Head of caudate nucleus (tissue), 42 donors: ENCODE results near the gene ANKRD55.
"Not testable (repeated sequence)": the region's sequence is repeated elsewhere in the genome, so short reads cannot be mapped to it uniquely, and the experiment has no call there.

Experiments used
- DNase-seq, 42 donors: peaks; one replicate each; pipeline versions ENCODE4 v3.0.0 to v3.0.0-alpha.2; 2020 to 2021; ENCODE audit warnings: mixed read lengths in 7 of 42
- intact Hi-C: fragments of 100-400 bp; cut with DNase I; formaldehyde crosslinking; loops from one replicate; pipeline ENCODE4 v1.15.0; 2022

The ANKRD55 gene

GRCh38 chr5:56213886-56214535 is 19.1 kb downstream of the ANKRD55 start:
- DNase-seq, intact Hi-C loops: not testable (repeated sequence)

DNA sequence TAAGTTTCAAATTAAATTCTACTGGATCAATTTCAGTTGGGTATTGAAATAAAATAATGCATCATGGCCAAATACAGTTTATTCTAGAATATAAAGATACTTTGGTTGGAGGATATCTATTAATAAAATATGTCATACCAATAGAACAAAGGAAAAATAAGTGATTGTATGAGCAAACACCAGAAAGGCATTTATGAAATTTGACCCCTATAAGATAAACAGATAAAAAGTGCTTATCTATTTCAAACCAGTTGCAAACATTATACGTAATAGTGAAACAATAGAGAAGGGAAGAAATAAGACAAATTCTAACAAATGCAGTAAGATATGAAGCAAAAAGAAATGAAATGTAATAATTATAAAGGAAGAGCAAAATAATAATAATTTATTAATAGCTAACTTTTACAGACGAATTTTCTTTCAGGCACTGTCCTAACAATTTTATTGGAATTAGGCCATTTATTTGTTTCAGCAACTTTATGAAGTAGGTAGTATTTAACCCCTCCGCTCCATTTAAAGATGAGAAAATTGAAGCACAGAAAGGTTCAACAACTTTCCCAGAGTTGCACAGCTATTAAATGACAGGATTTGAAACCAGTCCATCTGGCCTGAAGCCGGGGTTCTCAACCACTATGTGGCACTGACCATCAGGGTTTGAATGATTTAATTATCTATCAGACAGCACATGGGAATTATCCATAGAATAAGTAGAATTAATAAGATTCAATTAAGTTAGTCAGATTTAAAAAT is 20.8 kb downstream of the ANKRD55 start:
- intact Hi-C loops: no loop called here

DNA sequence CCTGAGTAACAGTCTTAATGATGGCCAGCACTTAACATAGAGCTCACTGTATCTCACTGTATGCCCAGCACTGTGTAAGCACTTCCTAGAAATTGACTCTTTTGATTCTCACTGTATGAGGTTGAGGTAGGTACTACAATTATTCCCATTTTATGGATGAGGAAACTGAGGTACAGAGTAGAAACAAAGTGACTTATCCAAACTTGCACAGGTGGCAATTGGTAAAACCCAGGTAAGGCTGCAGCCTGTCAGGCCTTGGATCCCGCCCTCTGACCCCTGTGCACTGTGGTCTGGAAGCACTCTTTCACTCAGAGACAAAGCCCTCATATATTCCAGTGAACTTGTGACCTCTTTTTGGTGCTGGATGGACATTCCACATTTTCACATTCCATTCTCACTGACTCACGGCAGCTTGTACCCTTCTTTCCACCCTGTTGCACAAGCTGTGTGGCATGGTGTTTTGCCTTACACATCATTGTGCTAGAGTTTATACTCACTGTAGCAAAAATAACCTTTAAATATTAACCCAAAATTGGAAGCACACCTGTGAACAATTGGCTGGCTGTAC is 21.7 kb downstream of the ANKRD55 start:
- intact Hi-C loops: no loop called here
- no peak for DNase-seq

More for the DNA sequence above, 20.8 kb downstream of the ANKRD55 start:
- no peak for DNase-seq

- intact Hi-C loops: no loop called here
- DNase-seq: no peak
Measured at GRCh38 chr5:56208681-56209080, 24.4 kb downstream of the ANKRD55 start.

DNA sequence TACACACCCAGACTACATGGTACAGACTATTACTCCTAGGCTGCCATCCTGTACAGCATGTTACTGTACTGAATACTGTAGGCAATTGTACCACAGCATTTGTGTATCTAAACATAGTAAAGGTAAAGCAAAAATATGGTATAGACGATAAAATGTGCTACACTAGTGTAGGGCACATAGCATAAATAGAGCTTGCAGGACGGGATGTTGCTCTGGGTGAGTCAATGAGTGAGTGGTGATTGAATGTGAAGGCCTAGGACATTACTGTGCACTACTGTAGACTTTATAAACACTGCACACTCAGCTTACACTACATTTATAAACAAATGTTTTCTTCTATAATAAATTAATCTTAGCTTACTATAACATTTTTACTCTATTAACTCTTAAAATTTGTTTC is 25.6 kb downstream of the ANKRD55 start:
- intact Hi-C loops: no loop called here
- no peak for DNase-seq

- intact Hi-C loops: no loop called here
- DNase-seq: no peak
Measured at GRCh38 chr5:56206126-56206910, 26.8 kb downstream of the ANKRD55 start.

- intact Hi-C loops: loop anchor here (5.0 kb wide), 1 partner anchor 272 kb away; no protein-coding TSS in a partner anchor
- not testable (repeated sequence) for DNase-seq
Measured at GRCh38 chr5:56203936-56204335, 29.2 kb downstream of the ANKRD55 start.

DNA sequence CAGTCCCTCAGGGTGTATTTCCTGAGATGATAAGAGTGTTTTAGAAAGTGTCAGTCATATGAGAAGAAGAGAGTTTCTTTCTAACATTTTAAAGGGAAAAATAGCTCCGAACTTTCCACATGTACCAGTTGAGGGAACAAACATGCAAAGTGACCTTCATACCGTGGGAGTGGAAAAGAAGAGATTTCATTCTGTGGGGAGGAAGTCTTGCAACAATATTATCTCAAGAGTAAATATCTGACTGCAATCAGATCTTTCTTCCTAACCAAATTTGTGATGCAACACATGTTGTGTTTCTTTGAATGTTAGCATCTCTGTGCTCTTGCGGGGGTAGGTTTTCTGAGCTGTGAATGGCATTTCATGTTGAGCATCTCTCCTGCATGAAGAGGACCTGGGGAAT is 30.6 kb downstream of the ANKRD55 start:
- DNase-seq: no peak

DNA sequence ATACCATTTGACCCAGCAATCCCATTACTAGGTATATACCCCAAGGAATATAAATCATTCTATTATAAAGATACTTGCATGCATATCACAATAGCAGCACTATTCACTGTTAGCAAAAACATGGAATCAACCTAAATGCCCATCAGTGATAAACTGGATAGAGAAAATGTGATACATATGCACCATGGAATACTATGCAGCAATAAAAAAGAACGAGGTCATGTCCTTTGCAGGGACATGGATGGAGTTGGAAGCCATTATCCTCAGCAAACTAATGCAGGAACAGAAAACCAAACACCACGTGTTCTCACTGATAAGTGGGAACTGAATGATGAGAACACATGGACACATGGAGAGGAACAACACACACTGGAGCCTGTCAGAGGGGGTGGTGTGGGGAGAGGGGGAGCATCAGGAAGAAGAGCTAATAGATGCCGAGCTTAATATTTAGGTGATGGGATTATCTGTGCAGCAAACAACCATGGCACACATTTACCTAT is 31.3 kb downstream of the ANKRD55 start:
- intact Hi-C loops: loop anchor here (5.0 kb wide), 1 partner anchor 270 kb away; no protein-coding TSS in a partner anchor
- DNase-seq: not testable (repeated sequence)

More for the DNA sequence above, 30.6 kb downstream of the ANKRD55 start:
- intact Hi-C loops: loop anchor here (5.0 kb wide), 1 partner anchor 270 kb away; no protein-coding TSS in a partner anchor

GRCh38 chr5:56200971-56201666 is 32.0 kb downstream of the ANKRD55 start:
- DNase-seq: peak in 39 of 42 donors; percentile 11 to 73 (median 50)
- intact Hi-C loops: loop anchor here (5.0 kb wide), 1 partner anchor 269 kb away; no protein-coding TSS in a partner anchor

GRCh38 chr5:56195016-56195415 is 38.1 kb downstream of the ANKRD55 start:
- no peak for DNase-seq

GRCh38 chr5:56192246-56192645 is 40.9 kb downstream of the ANKRD55 start:
- DNase-seq: no peak
- intact Hi-C loops: no loop called here

More at GRCh38 chr5:56195016-56195415, 38.1 kb downstream of the ANKRD55 start:
- intact Hi-C loops: no loop called here

GRCh38 chr5:56191656-56192055 is 41.5 kb downstream of the ANKRD55 start:
- intact Hi-C loops: no loop called here
- no peak for DNase-seq

DNA sequence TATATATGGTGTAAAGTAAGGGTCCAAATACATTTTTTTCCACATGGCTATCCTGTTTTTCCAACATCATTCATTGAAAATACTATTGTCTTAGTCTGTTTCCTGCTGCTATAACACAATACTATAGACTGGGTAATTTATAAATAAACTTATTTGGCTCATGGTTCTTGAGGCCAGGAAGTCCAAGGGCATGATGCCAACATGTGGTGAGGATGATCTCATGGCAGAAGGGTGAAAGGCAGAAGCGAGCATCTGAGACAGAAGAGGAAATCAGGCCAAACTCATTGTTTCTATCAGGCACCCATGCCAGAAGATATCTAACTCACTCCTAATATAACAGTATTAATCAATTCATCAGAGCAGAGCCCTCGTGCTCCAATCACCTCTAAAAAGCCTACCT is 42.6 kb downstream of the ANKRD55 start:
- intact Hi-C loops: no loop called here
- peak in 19 of 42 donors; percentile 6 to 51 (median 22) for DNase-seq

- DNase-seq: no peak
- intact Hi-C loops: no loop called here
Measured at GRCh38 chr5:56185768-56186311, 47.3 kb downstream of the ANKRD55 start.

DNA sequence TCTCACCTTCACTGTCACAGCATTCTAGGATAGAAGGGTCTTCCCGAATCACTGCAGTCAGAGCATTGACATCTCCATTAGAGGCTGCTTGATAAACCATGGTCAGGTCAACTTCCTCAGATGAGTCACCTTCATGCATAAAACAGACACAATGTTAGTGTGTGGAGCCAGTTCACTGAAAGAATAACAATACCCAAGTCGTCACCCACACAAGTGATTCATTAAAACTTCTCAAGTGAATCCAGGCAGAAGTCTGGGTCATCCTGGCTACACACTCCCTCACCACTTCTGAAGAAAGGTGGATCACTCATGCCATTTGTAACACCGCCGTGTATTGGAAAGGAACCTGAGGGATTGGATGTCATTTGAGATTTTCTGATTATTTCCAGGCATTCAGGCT is 49.6 kb downstream of the ANKRD55 start:
- intact Hi-C loops: no loop called here
- no peak for DNase-seq

- DNase-seq: no peak
- intact Hi-C loops: no loop called here
Measured at GRCh38 chr5:56179442-56179841, 53.7 kb downstream of the ANKRD55 start.

- intact Hi-C loops: no loop called here
- no peak for DNase-seq
Measured at GRCh38 chr5:56178823-56179222, 54.3 kb downstream of the ANKRD55 start.
